Chondrocyte (in vitro differentiated cells): ENCODE measurements around the gene ORMDL1. TPM values are rescaled to one million over a fixed set of nuclear protein-coding genes. Genes with fewer than 3 reads are reported as not detected.

Source experiments
- DNase-seq: peaks from one replicate; pipeline ENCODE4 v3.0.0; 2021; ENCODE audit warnings: mixed read lengths, low spot score
- H3K27ac Mint-ChIP-seq: one replicate; pipeline ENCODE4 v1.8.0; 2021; ENCODE audit warnings: mild to moderate bottlenecking, moderate library complexity, mixed read lengths; ENCODE audit not compliant: unreplicated experiment
- H3K27me3 Mint-ChIP-seq: 2 replicates; pipeline ENCODE4 v1.8.0; 2021; ENCODE audit warnings: low read depth, mixed read lengths
- H3K36me3 Mint-ChIP-seq: 2 replicates; pipeline ENCODE4 v1.8.0; 2021; ENCODE audit warnings: low read depth, mixed read lengths
- H3K4me1 Mint-ChIP-seq: 2 replicates; pipeline ENCODE4 v1.8.0; 2021; ENCODE audit warnings: low read depth, mild to moderate bottlenecking, mixed read lengths
- H3K4me3 Mint-ChIP-seq: one replicate; pipeline ENCODE4 v1.8.0; 2021; ENCODE audit warnings: mild to moderate bottlenecking, moderate library complexity, mixed read lengths; ENCODE audit not compliant: unreplicated experiment
- H3K9me3 Mint-ChIP-seq: 2 replicates; pipeline ENCODE4 v1.8.0; 2021; ENCODE audit warnings: low read depth, mixed read lengths
- total RNA-seq: library from RNA; stranded (reverse); gene quantifications from 3 replicates; pipeline ENCODE4 v1.2.1, GENCODE V29; 2021
- TF ChIP-seq, protein P1 (sequence below): fragments of 200-600 bp; sonication (generic); IDR thresholded peaks from 2 replicates; pipeline ENCODE4 v1.5.0; 2021; ENCODE audit warnings: antibody characterized with exemption, mild to moderate bottlenecking, moderate library complexity

Gene ORMDL1
- total RNA-seq, 1 donor from 2014 or later = 50.9 TPM

DNA sequence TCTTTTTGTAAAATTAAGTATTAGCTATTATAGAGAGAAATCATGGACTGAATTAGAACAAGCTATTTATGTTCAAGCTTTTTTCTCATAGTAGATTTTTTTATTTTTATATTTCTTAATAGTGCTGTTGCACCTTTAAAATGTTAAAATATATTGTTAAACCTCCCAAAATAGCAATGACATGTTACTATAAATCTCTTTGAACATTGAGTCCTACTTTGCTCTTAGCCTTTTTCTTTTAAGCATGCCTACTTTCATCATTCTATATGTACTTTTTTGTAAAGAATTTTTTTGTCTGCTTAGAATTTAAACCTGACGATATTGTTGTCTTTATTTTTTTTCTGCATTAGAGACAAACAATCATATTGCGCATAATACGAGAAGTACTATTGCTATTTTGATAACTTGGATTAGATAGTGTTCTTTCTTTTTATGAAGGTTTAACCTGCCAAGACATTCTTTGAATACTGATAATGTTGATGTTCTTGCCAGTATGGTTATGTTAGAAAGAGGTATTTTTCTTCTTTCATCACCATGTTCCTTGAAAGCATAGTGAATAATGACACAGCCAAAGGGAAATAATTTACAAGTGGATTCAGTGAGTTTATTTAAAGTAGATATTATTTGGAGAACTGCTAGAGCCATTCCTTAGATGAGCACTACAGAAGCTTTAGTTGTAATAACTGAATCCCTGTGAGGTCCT lies 40.7 kb upstream of the ORMDL1 start:
- no peak for DNase-seq
- Mint-ChIP-seq H3K36me3 (peaks cover 3% of the 10 kb centered on the region), H3K4me1 (peaks cover 21% of the 10 kb centered on the region), H3K27ac (peak overlapping the region; percentile 57), H3K27me3 (no peaks in the 10 kb centered on the region), H3K4me3 (no peak overlapping the region), H3K9me3 (no peaks in the 10 kb centered on the region)
- TF ChIP-seq, protein P1, sequence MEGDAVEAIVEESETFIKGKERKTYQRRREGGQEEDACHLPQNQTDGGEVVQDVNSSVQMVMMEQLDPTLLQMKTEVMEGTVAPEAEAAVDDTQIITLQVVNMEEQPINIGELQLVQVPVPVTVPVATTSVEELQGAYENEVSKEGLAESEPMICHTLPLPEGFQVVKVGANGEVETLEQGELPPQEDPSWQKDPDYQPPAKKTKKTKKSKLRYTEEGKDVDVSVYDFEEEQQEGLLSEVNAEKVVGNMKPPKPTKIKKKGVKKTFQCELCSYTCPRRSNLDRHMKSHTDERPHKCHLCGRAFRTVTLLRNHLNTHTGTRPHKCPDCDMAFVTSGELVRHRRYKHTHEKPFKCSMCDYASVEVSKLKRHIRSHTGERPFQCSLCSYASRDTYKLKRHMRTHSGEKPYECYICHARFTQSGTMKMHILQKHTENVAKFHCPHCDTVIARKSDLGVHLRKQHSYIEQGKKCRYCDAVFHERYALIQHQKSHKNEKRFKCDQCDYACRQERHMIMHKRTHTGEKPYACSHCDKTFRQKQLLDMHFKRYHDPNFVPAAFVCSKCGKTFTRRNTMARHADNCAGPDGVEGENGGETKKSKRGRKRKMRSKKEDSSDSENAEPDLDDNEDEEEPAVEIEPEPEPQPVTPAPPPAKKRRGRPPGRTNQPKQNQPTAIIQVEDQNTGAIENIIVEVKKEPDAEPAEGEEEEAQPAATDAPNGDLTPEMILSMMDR = no peak

DNA sequence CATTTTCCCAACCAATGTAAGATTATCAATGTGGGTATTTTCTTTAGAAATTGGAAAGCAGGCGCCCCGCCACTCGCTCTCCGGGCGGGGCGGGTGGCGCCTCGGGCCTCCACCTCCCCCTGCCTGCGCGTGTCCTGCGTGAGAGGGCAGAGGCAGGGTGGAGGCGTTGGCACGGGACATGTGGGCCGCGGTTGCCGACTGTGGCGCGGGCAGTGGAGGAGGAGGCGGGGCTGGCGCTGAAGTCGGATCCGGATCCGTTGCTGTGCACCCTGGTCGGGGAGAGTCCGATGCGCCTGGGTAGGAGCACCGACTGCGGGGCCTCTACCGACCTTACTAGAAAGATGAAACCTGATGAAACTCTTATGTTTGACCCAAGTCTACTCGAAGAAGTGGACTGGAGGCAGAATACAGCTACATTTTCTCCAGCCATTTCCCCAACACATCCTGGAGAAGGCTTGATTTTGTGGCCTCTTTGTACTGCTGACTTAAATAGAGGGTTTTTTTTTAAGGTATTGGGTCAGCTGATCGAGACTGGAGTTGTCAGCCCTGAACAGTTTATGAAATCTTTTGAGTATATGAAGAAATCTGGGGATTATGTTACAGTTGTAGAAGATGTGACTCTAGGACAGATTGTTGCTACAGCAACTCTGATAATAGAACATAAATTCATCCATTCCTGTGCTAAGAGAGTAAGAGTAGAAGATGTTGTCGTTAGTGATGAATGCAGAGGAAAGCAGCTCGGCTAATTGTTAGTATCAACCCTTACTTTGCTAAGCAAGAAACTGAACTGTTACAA lies 38.0 kb upstream of the ORMDL1 start:
- Mint-ChIP-seq H3K4me1 (peaks cover 21% of the 10 kb centered on the region), H3K27ac (peak overlapping the region; percentile 53)
- DNase-seq = peak; percentile 90

DNA sequence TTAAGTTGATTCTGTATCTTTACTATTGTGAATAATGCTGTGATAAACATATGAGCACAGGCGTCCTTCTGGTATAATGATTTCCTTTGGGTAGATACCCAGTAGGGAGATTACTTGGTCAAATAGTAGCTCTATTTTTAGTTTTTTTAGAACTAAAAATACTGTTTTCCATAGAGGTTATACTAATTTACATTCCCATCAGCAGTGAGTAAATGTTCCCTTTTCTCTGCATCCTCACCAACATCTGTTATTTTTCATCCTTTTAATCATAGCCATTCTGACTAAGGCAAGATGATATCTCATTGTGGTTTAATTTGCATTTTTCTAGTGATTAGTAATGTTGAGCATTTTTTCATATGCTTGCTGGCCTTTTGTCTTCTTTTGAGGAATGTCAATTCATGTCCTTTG lies 35.2 kb upstream of the ORMDL1 start:
- H3K9me3 Mint-ChIP-seq = peaks cover 3% of the 10 kb centered on the region
- H3K4me3 Mint-ChIP-seq = no peak overlapping the region
- TF ChIP-seq, protein P1 = no peak
- DNase-seq = no peak
- H3K36me3 Mint-ChIP-seq = peaks cover 18% of the 10 kb centered on the region
- H3K27me3 Mint-ChIP-seq = no peaks in the 10 kb centered on the region
- no peak overlapping the region for H3K27ac Mint-ChIP-seq
- H3K4me1 Mint-ChIP-seq = peaks cover 8% of the 10 kb centered on the region

More for the DNA sequence above, 38.0 kb upstream of the ORMDL1 start:
- Mint-ChIP-seq H3K9me3 (peaks cover 3% of the 10 kb centered on the region), H3K27me3 (no peaks in the 10 kb centered on the region), H3K36me3 (peaks cover 15% of the 10 kb centered on the region), H3K4me3 (no peak overlapping the region)
- TF ChIP-seq, protein P1 = no peak

GRCh38 chr2:189818249-189819038 lies 34.3 kb upstream of the ORMDL1 start:
- TF ChIP-seq, protein P1 = no peak
- peaks cover 20% of the 10 kb centered on the region for H3K36me3 Mint-ChIP-seq
- H3K27ac Mint-ChIP-seq = no peak overlapping the region
- no peak for DNase-seq
- no peaks in the 10 kb centered on the region for H3K27me3 Mint-ChIP-seq
- peaks cover 8% of the 10 kb centered on the region for H3K4me1 Mint-ChIP-seq
- peaks cover 3% of the 10 kb centered on the region for H3K9me3 Mint-ChIP-seq
- H3K4me3 Mint-ChIP-seq = no peak overlapping the region

GRCh38 chr2:189803431-189803830 lies 19.3 kb upstream of the ORMDL1 start:
- TF ChIP-seq, protein P1 = no peak
- no peaks in the 10 kb centered on the region for H3K27me3 Mint-ChIP-seq
- peaks cover 21% of the 10 kb centered on the region for H3K4me1 Mint-ChIP-seq
- H3K27ac Mint-ChIP-seq = no peak overlapping the region
- no peaks in the 10 kb centered on the region for H3K9me3 Mint-ChIP-seq
- DNase-seq = no peak
- peaks cover 5% of the 10 kb centered on the region for H3K36me3 Mint-ChIP-seq
- H3K4me3 Mint-ChIP-seq = no peak overlapping the region
